Endodermal cell (in vitro differentiated cells): Measurements from ENCODE around the gene TMEM109. TPM values are rescaled to one million over a fixed set of nuclear protein-coding genes. Genes with fewer than 3 reads are reported as not detected.

Experiments
- DNase-seq: peaks from one replicate; pipeline ENCODE4 v3.0.0-alpha.2; 2017
- H3K27ac ChIP-seq: 2 replicates; pipeline ENCODE4 v1.5.1; 2013; ENCODE audit warnings: mild to moderate bottlenecking, low read depth, low read length, moderate library complexity
- H3K27me3 ChIP-seq: 2 replicates; pipeline ENCODE4 v1.6.1; 2013; ENCODE audit warnings: mild to moderate bottlenecking, low read length, moderate library complexity; ENCODE audit not compliant: insufficient read depth, control insufficient read depth, poor library complexity, severe bottlenecking
- H3K36me3 ChIP-seq: 2 replicates; pipeline ENCODE4 v1.7.0; 2013; ENCODE audit warnings: mild to moderate bottlenecking, low read length, moderate library complexity; ENCODE audit not compliant: control insufficient read depth, insufficient read depth
- H3K4me1 ChIP-seq: one replicate; pipeline ENCODE4 v1.7.0; 2013; ENCODE audit warnings: low read length; ENCODE audit not compliant: control insufficient read depth, insufficient read depth
- H3K4me3 ChIP-seq: 2 replicates; pipeline ENCODE4 v1.5.1; 2013; ENCODE audit warnings: mild to moderate bottlenecking, low read length, moderate library complexity
- H3K9ac ChIP-seq: 2 replicates; pipeline ENCODE4 v1.6.1; 2013; ENCODE audit warnings: mild to moderate bottlenecking, low read length, moderate library complexity; ENCODE audit not compliant: poor library complexity, severe bottlenecking; ENCODE audit errors: extremely low read depth
- H3K9me3 ChIP-seq: 2 replicates; pipeline ENCODE4 v1.6.1; 2013; ENCODE audit warnings: mild to moderate bottlenecking, low read length, moderate library complexity; ENCODE audit not compliant: control insufficient read depth
- H3K27ac Mint-ChIP-seq: 2 replicates; pipeline ENCODE4 v1.8.0; 2020; ENCODE audit warnings: mixed read lengths
- H3K27me3 Mint-ChIP-seq: 2 replicates; pipeline ENCODE4 v1.8.0; 2021; ENCODE audit warnings: mild to moderate bottlenecking, mixed read lengths; ENCODE audit not compliant: insufficient read depth
- H3K36me3 Mint-ChIP-seq: 2 replicates; pipeline ENCODE4 v1.8.0; 2020; ENCODE audit warnings: low read depth, mixed read lengths
- H3K4me1 Mint-ChIP-seq: 2 replicates; pipeline ENCODE4 v1.8.0; 2020; ENCODE audit warnings: mixed read lengths
- H3K4me3 Mint-ChIP-seq: 2 replicates; pipeline ENCODE4 v1.8.0; 2020; ENCODE audit warnings: mild to moderate bottlenecking, moderate library complexity, mixed read lengths
- H3K9me3 Mint-ChIP-seq: 2 replicates; pipeline ENCODE4 v1.8.0; 2020; ENCODE audit warnings: mild to moderate bottlenecking, mixed read lengths
- WGBS, 2 experiments: methylation state at CpG; one replicate each; pipeline versions ENCODE4 v1.1.5 to v1.1.7; 2013; ENCODE audit warnings: missing lambda C conversion rate in 2 of 2, mixed read lengths in 1 of 2; ENCODE audit not compliant: insufficient coverage in 1 of 2, insufficient read length in 1 of 2; 5-methylcytosine and 5-hydroxymethylcytosine counted together
- total RNA-seq, 2 donors: library from RNA; stranded (reverse); fragmentation: NEBNext Ultra II Directional in 1 of 2; extraction: Animal tissue kit (Norgen Biotek cat#: 25700) in 1 of 2; gene quantifications; 2 replicates in 1 of 2; 3 replicates in 1 of 2; pipeline ENCODE4 v1.2.1, GENCODE V29; 2021
- TF ChIP-seq, protein P1 (sequence below): fragments of 200-600 bp; sonication (generic); conservative IDR thresholded peaks from 2 replicates; pipeline ENCODE4 v1.5.0; 2021; ENCODE audit warnings: antibody characterized with exemption, mild to moderate bottlenecking

The TMEM109 gene
- total RNA-seq, 2 donors from 2014 or later = 41.4 to 56.8 TPM

DNA sequence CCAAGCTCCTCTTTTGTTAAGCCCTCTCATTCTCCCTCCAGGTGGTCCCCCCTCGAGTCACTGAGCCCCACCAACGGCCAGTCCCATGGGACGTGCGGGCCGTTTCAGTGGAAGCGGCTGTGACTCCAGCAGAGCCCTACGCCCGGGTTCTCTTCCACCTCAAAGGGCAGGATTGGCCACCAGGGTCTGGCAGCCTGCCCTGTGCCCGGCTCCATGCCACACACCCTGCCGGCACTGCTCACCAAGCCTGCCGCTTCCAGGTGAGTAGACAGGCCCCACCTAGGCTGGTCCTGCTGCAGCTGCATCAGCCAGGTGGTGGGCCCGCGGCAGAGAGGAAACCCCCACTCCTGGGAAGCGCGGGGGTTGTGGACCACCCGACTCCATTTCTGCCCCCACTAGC, 13.6 kb downstream of the TMEM109 start:
- no peak overlapping the region for H3K27ac Mint-ChIP-seq
- peaks cover 10% of the 10 kb centered on the region for H3K27me3 Mint-ChIP-seq
- TF ChIP-seq, protein P1, sequence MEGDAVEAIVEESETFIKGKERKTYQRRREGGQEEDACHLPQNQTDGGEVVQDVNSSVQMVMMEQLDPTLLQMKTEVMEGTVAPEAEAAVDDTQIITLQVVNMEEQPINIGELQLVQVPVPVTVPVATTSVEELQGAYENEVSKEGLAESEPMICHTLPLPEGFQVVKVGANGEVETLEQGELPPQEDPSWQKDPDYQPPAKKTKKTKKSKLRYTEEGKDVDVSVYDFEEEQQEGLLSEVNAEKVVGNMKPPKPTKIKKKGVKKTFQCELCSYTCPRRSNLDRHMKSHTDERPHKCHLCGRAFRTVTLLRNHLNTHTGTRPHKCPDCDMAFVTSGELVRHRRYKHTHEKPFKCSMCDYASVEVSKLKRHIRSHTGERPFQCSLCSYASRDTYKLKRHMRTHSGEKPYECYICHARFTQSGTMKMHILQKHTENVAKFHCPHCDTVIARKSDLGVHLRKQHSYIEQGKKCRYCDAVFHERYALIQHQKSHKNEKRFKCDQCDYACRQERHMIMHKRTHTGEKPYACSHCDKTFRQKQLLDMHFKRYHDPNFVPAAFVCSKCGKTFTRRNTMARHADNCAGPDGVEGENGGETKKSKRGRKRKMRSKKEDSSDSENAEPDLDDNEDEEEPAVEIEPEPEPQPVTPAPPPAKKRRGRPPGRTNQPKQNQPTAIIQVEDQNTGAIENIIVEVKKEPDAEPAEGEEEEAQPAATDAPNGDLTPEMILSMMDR = no peak
- Histone ChIP-seq H3K27me3 (no peaks in the 10 kb centered on the region), H3K9ac (no peak overlapping the region), H3K9me3 (no peaks in the 10 kb centered on the region), H3K4me1 (peaks cover 8% of the 10 kb centered on the region), H3K4me3 (no peak overlapping the region), H3K36me3 (peaks cover 38% of the 10 kb centered on the region), H3K27ac (no peak overlapping the region)
- no peak for DNase-seq
- H3K4me1 Mint-ChIP-seq = peaks cover 13% of the 10 kb centered on the region
- WGBS, 2 experiments = 90 to 91% methylated on average over 6 to 16 of the region's 16 CpGs
- H3K9me3 Mint-ChIP-seq = no peaks in the 10 kb centered on the region
- H3K4me3 Mint-ChIP-seq = no peak overlapping the region
- peaks cover 45% of the 10 kb centered on the region for H3K36me3 Mint-ChIP-seq

GRCh38 chr11:60928563-60929001, 14.6 kb downstream of the TMEM109 start:
- Mint-ChIP-seq H3K4me3 (no peak overlapping the region), H3K4me1 (peaks cover 13% of the 10 kb centered on the region), H3K36me3 (peaks cover 43% of the 10 kb centered on the region), H3K27ac (no peak overlapping the region), H3K9me3 (no peaks in the 10 kb centered on the region), H3K27me3 (peaks cover 10% of the 10 kb centered on the region)
- Histone ChIP-seq H3K4me1 (peaks cover 6% of the 10 kb centered on the region), H3K4me3 (no peak overlapping the region), H3K9ac (no peak overlapping the region), H3K9me3 (no peaks in the 10 kb centered on the region), H3K27me3 (no peaks in the 10 kb centered on the region), H3K36me3 (peaks cover 39% of the 10 kb centered on the region), H3K27ac (no peak overlapping the region)
- TF ChIP-seq, protein P1 = no peak
- DNase-seq = no peak
- 96 to 100% methylated on average over 7 to 20 of the region's 20 CpGs for WGBS, 2 experiments

- 89 to 95% methylated on average over 3 to 4 of the region's 4 CpGs for WGBS, 2 experiments
- H3K9ac ChIP-seq = no peak overlapping the region
- no peak overlapping the region for H3K4me3 ChIP-seq
- H3K9me3 ChIP-seq = no peaks in the 10 kb centered on the region
- H3K27me3 Mint-ChIP-seq = peaks cover 8% of the 10 kb centered on the region
- no peaks in the 10 kb centered on the region for H3K9me3 Mint-ChIP-seq
- no peaks in the 10 kb centered on the region for H3K27me3 ChIP-seq
- no peak overlapping the region for H3K27ac ChIP-seq
- TF ChIP-seq, protein P1 = no peak
- H3K4me3 Mint-ChIP-seq = no peak overlapping the region
- no peaks in the 10 kb centered on the region for H3K4me1 ChIP-seq
- no peak for DNase-seq
- H3K4me1 Mint-ChIP-seq = peaks cover 10% of the 10 kb centered on the region
- H3K36me3 ChIP-seq = peaks cover 39% of the 10 kb centered on the region
- H3K36me3 Mint-ChIP-seq = peaks cover 48% of the 10 kb centered on the region
- no peak overlapping the region for H3K27ac Mint-ChIP-seq
These were observed 15.8 kb downstream of the TMEM109 start for GRCh38 chr11:60929764-60930163.
